Measurements from ENCODE around the gene GRIK4. TPM values are rescaled to one million over a fixed set of nuclear protein-coding genes. Genes with fewer than 3 reads are reported as not detected.

The GRIK4 gene
- polyA plus RNA-seq, 1 donor from 2014 or later, result 3.4 TPM

DNA sequence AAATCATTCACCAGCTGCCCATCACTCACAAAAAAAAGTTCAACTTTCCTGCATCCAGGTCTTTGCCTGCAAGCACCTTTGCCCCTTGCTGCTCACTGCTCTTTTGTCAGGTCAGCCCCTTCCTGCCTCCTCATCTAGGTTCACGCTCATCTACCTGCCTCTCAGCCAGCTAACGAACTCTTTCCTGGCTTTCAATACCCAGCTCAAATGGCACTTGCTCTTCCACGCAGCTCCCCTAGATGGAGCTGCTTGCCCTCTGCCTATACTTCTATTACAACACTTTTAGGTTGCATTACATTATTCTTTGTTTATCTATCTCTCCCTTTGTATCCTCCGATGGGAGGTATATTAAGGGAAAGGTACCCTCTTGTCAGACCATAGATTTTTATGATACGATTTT, 433.5 kb downstream of the GRIK4 start:
- Histone ChIP-seq H2AFZ (ENCODE audit: low read depth, low read length) (no peak overlapping the region), H3K9ac (ENCODE audit: low read length) (no peak overlapping the region), H3K27me3 (ENCODE audit: insufficient read depth, low read depth, low read length) (no peaks in the 10 kb centered on the region), H3F3A (ENCODE audit: insufficient read depth, low read length, poor library complexity, severe bottlenecking) (no peaks in the 10 kb centered on the region), H3K9me2 (ENCODE audit: insufficient read depth, low read length) (no peaks in the 10 kb centered on the region), H3K4me3 (ENCODE audit: low read length) (no peak overlapping the region), H3K4me2 (ENCODE audit: low read length) (no peak overlapping the region), H3K9me3 (ENCODE audit: low read length) (peaks cover 3% of the 10 kb centered on the region), H3K27ac (ENCODE audit: low read length) (no peak overlapping the region), H3K79me2 (replicated peaks; ENCODE audit: insufficient read depth, low read length) (no peaks in the 10 kb centered on the region), H4K20me1 (ENCODE audit: insufficient read depth) (no peaks in the 10 kb centered on the region), H3K36me3 (ENCODE audit: insufficient read depth, low read length) (no peaks in the 10 kb centered on the region)
- TF ChIP-seq CTCF (IDR thresholded peaks at IDR 0.05; ENCODE audit: poor library complexity, severe bottlenecking) (peak; percentile 22), SMC3 (conservative IDR thresholded peaks at IDR 0.05; ENCODE audit: poor library complexity) (no peak)

GRCh38 chr11:120950880-120951279, 439.3 kb downstream of the GRIK4 start:
- no peaks in the 10 kb centered on the region for H3K79me2 ChIP-seq (replicated peaks; ENCODE audit: insufficient read depth, low read length)
- H3K27me3 ChIP-seq (ENCODE audit: insufficient read depth, low read depth, low read length), result no peaks in the 10 kb centered on the region
- no peaks in the 10 kb centered on the region for H3K9me3 ChIP-seq (ENCODE audit: low read length)
- no peaks in the 10 kb centered on the region for H3K36me3 ChIP-seq (ENCODE audit: insufficient read depth, low read length)
- peak overlapping the region; percentile 47 for H3K27ac ChIP-seq (ENCODE audit: low read length)
- TF ChIP-seq TAF1 (IDR thresholded peaks at IDR 0.05; ENCODE audit: low read depth) (no peak), SMC3 (conservative IDR thresholded peaks at IDR 0.05; ENCODE audit: poor library complexity) (no peak), MXI1 (conservative IDR thresholded peaks at IDR 0.05; ENCODE audit: poor library complexity, severe bottlenecking) (no peak), CTCF (IDR thresholded peaks at IDR 0.05; ENCODE audit: poor library complexity, severe bottlenecking) (no peak), RAD21 (conservative IDR thresholded peaks at IDR 0.05) (no peak), POLR2AphosphoS5 (IDR thresholded peaks at IDR 0.05) (no peak), EP300 (conservative IDR thresholded peaks at IDR 0.05; ENCODE audit: poor library complexity, severe bottlenecking) (no peak), EZH2 (IDR thresholded peaks at IDR 0.05; ENCODE audit: borderline replicate concordance, insufficient read depth, low read length, poor library complexity, severe bottlenecking) (no peak)
- TF ChIP-seq, protein P1, sequence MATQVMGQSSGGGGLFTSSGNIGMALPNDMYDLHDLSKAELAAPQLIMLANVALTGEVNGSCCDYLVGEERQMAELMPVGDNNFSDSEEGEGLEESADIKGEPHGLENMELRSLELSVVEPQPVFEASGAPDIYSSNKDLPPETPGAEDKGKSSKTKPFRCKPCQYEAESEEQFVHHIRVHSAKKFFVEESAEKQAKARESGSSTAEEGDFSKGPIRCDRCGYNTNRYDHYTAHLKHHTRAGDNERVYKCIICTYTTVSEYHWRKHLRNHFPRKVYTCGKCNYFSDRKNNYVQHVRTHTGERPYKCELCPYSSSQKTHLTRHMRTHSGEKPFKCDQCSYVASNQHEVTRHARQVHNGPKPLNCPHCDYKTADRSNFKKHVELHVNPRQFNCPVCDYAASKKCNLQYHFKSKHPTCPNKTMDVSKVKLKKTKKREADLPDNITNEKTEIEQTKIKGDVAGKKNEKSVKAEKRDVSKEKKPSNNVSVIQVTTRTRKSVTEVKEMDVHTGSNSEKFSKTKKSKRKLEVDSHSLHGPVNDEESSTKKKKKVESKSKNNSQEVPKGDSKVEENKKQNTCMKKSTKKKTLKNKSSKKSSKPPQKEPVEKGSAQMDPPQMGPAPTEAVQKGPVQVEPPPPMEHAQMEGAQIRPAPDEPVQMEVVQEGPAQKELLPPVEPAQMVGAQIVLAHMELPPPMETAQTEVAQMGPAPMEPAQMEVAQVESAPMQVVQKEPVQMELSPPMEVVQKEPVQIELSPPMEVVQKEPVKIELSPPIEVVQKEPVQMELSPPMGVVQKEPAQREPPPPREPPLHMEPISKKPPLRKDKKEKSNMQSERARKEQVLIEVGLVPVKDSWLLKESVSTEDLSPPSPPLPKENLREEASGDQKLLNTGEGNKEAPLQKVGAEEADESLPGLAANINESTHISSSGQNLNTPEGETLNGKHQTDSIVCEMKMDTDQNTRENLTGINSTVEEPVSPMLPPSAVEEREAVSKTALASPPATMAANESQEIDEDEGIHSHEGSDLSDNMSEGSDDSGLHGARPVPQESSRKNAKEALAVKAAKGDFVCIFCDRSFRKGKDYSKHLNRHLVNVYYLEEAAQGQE (IDR thresholded peaks at IDR 0.05; ENCODE audit: borderline replicate concordance), result no peak
- H3K4me3 ChIP-seq (ENCODE audit: low read length), result no peak overlapping the region
- H3F3A ChIP-seq (ENCODE audit: insufficient read depth, low read length, poor library complexity, severe bottlenecking), result no peaks in the 10 kb centered on the region
- no peak overlapping the region for H3K9ac ChIP-seq (ENCODE audit: low read length)
- no peak overlapping the region for H3K4me2 ChIP-seq (ENCODE audit: low read length)
- no peak overlapping the region for H2AFZ ChIP-seq (ENCODE audit: low read depth, low read length)
- no peaks in the 10 kb centered on the region for H4K20me1 ChIP-seq (ENCODE audit: insufficient read depth)
- no peaks in the 10 kb centered on the region for H3K9me2 ChIP-seq (ENCODE audit: insufficient read depth, low read length)

All from neural cell (in vitro differentiated cells).